Gastrocnemius medialis (tissue), 4 donors: Measurements from ENCODE around the gene C1QTNF1. TPM values are rescaled to one million over a fixed set of nuclear protein-coding genes. Genes with fewer than 3 reads are reported as not detected.

Experiments
- ATAC-seq, 2 donors: fragments of 150-250 bp; one replicate each; pipeline ENCODE4 v1.9.1; 2016
- DNase-seq, 2 donors: peaks; one replicate each; pipeline ENCODE4 v3.0.0-alpha.2; 2019
- H3K27ac ChIP-seq, 4 donors: fragments of 200-600 bp; sonication (generic); 1 replicate in 1 of 4; 2 replicates in 3 of 4; pipeline ENCODE4 v1.5.1; 2016 to 2018; ENCODE audit warnings: mild to moderate bottlenecking in 2 of 4, moderate library complexity in 1 of 4
- H3K27me3 ChIP-seq, 3 donors: fragments of 200-600 bp; sonication (generic) in 2 of 3; 1 replicate in 1 of 3; 2 replicates in 2 of 3; pipeline versions ENCODE4 v1.5.1 to v1.6.0; 2016 to 2019; ENCODE audit warnings: mild to moderate bottlenecking in 1 of 3, moderate library complexity in 1 of 3
- H3K36me3 ChIP-seq, 2 donors: fragments of 200-600 bp; sonication (generic) in 1 of 2; one replicate each; pipeline ENCODE4 v1.5.1; 2017 to 2018
- H3K4me1 ChIP-seq, 2 donors: fragments of 200-600 bp; sonication (generic) in 1 of 2; one replicate each; pipeline ENCODE4 v1.5.1; 2016 to 2017; ENCODE audit warnings: mild to moderate bottlenecking in 2 of 2
- H3K4me3 ChIP-seq, 4 donors: fragments of 200-600 bp; sonication (generic) in 3 of 4; 1 replicate in 1 of 4; 2 replicates in 3 of 4; pipeline ENCODE4 v1.5.1; 2016 to 2019; ENCODE audit warnings: mild to moderate bottlenecking in 2 of 4
- H3K9me3 ChIP-seq, 3 donors: fragments of 200-600 bp; sonication (generic) in 2 of 3; 1 replicate in 1 of 3; 2 replicates in 2 of 3; pipeline ENCODE4 v1.5.1; 2016 to 2019
- POLR2A ChIP-seq, 2 donors: fragments of 450-650 bp; IDR thresholded peaks; one replicate each; pipeline ENCODE4 v1.6.1; 2017; ENCODE audit warnings: antibody characterized with exemption in 2 of 2, mild to moderate bottlenecking in 2 of 2, moderate library complexity in 2 of 2
- in situ Hi-C, 4 donors: fragments of 200-750 bp; cut with MboI; loops; one replicate each; pipeline versions ENCODE4 v1.15.0 to v1.8.0; 2017; ENCODE audit warnings: low sequenced_read_pairs in 4 of 4
- intact Hi-C: fragments of 100-400 bp; cut with DNase I; formaldehyde crosslinking; loops from one replicate; pipeline ENCODE4 v1.15.1; 2023; ENCODE audit warnings: low total_unique reads
- total RNA-seq, 4 donors: library from RNA; depleted of rRNA; stranded (reverse); fragments of >200 nt; gene quantifications; one replicate each; pipeline versions ENCODE4 v1.1.0 to v1.2.3, GENCODE V29; 2016
- TF ChIP-seq, protein P1 (sequence below), 5 experiments: fragments of 450-650 bp in 3 of 5; fragments of 200-600 bp in 2 of 5; sonication (generic) in 2 of 5; IDR thresholded peaks in 4 of 5; conservative IDR thresholded peaks in 1 of 5; 1 replicate in 4 of 5; 2 replicates in 1 of 5; pipeline ENCODE4 v1.5.1; 2016 to 2019; ENCODE audit warnings: antibody characterized with exemption in 5 of 5, mild to moderate bottlenecking in 3 of 5, moderate library complexity in 3 of 5

Gene C1QTNF1
- total RNA-seq, 4 donors from 2014 or later, result 11.1 to 38.6 (median 21.2) TPM

DNA sequence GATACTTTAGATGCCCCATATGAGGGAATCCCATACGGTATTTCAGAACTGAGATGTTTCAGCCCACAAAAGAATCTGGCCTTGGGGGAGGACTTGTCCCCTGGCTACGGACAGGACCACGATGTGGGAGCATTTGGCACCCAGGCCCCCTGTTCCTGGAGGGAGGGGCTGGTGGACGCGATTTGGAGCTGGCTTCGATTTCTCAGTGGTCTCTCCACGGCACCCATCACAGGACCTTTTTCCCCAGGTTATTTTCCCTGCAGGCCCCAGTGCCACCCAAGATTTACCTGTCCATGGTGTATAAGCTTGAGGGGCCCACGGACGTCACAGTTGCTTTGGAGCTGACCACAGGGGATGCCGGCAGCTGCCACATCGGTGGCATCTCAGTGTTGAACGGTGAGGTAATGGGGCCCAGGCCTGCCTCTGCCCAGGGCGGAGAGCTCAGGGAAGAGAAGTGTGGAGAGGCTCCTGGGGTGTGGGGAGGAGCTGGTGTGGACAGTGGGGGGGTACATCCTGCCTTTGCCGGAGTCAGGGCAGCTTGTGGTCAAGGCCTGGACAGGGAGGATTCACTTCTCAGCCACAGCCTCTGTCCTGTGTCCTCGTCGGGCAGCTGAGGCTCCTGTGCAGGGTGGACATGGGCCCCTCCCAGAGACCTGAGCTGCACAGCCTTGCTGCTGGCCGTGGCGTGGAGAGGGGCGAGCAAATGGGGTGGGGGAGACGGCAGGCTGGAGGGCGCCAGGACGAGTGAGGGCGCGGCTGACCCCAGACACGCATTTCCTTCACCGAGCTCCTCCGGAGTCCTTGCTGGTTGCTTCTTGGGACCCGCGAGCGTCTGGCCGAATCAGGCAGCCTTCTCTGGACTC, 60.6 kb downstream of the C1QTNF1 start:
- H3K9me3 ChIP-seq, result no peaks in the 10 kb centered on the region
- H3K4me3 ChIP-seq, result no peak overlapping the region
- no peak for TF ChIP-seq POLR2A (IDR thresholded peaks at IDR 0.05)
- TF ChIP-seq, protein P1, sequence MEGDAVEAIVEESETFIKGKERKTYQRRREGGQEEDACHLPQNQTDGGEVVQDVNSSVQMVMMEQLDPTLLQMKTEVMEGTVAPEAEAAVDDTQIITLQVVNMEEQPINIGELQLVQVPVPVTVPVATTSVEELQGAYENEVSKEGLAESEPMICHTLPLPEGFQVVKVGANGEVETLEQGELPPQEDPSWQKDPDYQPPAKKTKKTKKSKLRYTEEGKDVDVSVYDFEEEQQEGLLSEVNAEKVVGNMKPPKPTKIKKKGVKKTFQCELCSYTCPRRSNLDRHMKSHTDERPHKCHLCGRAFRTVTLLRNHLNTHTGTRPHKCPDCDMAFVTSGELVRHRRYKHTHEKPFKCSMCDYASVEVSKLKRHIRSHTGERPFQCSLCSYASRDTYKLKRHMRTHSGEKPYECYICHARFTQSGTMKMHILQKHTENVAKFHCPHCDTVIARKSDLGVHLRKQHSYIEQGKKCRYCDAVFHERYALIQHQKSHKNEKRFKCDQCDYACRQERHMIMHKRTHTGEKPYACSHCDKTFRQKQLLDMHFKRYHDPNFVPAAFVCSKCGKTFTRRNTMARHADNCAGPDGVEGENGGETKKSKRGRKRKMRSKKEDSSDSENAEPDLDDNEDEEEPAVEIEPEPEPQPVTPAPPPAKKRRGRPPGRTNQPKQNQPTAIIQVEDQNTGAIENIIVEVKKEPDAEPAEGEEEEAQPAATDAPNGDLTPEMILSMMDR (IDR thresholded peaks at IDR 0.05 in 4 of 5, conservative IDR thresholded peaks at IDR 0.05 in 1 of 5), result no peak
- ATAC-seq (no peak), DNase-seq (no peak)
- peaks cover 0 to 66% of the 10 kb centered on the region in 2 donors for H3K36me3 ChIP-seq
- intact Hi-C loops, result no loop called here
- in situ Hi-C loops, result loop anchor here in 1 of 4 donors (5.0 kb wide), 1 partner anchor 37 kb away; no protein-coding TSS in a partner anchor
- H3K27me3 ChIP-seq, result no peaks in the 10 kb centered on the region
- no peak overlapping the region for H3K27ac ChIP-seq
- H3K4me1 ChIP-seq, result peaks cover 5 to 6% of the 10 kb centered on the region in 2 donors

DNA sequence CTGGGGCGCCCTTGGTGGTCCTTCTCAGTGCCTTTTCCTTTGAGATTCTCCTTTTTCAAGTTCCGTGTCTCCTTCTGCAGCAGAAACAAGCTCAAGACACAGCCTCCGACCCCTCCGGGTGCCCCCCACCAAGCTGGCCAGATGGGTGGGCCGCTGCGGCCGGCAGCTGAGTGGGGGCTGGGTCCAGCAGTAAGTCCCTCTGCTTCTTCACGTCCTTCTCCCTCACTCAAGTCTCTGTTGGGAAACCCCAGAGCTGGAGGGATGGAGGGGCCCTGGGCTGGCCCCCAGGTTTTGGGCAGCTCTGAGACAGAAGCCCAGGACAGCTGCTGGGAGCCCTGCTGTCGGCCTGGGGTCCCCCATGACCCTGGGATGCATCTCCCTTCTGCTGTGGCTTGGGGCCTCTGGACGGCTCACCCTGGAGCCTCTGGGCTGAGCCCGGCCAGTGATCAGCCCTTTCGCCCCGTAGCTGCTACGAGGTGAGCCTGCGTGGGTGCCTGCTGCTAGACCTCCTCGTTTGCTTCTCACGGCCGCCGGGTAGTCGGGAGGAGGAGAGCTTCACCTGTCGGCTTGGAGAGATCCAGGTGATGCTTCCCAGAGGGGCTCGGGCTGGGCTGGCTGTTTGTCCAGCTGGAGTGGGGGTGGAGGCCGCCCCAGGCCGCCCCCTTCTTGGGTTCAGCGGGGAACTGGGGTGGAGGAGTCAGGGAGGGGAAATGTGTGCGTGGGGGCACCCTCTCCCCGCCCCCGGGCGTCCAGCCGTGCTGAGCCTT, 61.4 kb downstream of the C1QTNF1 start:
- H3K27ac ChIP-seq, result no peak overlapping the region
- peaks cover 0 to 59% of the 10 kb centered on the region in 2 donors for H3K36me3 ChIP-seq
- no peaks in the 10 kb centered on the region for H3K27me3 ChIP-seq
- ATAC-seq (no peak), DNase-seq (no peak)
- no peak for TF ChIP-seq POLR2A (IDR thresholded peaks at IDR 0.05)
- TF ChIP-seq, protein P1 (IDR thresholded peaks at IDR 0.05 in 4 of 5, conservative IDR thresholded peaks at IDR 0.05 in 1 of 5), result no peak
- no peak overlapping the region for H3K4me3 ChIP-seq
- intact Hi-C loops, result no loop called here
- peaks cover 8 to 9% of the 10 kb centered on the region in 2 donors for H3K4me1 ChIP-seq
- in situ Hi-C loops, result no loop called here
- H3K9me3 ChIP-seq, result no peaks in the 10 kb centered on the region

DNA sequence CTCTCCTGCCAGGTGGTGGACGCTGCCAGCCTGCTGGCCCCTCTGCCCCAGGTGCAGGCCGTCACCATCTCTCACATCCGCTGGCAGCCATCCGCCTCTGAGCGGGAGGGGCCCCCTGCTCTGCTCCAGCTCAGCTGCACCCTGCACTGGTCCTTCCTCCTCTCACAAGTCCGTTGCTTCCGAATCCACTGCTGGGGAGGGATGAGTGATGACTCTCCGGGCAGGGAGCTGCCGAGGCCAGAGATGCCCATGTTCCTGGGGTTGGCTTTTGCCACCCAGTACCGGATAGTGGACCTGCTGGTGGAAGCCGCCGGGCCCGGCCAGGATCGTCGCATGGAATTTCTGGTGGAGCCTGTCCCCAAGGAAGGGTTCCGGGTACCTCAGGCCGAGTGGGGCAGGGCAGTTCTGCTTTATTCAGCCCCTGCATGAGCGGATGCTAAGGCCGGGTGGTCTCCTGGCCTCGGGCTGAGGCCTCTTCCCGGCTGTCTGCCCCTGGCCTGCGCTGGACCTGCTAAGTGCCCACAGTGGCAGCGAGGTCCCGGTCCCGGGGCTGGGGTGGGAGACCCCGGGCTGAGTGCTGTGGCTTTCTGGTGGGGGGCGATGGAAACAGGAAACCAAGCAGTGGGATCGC, 62.1 kb downstream of the C1QTNF1 start:
- TF ChIP-seq, protein P1 (IDR thresholded peaks at IDR 0.05 in 4 of 5, conservative IDR thresholded peaks at IDR 0.05 in 1 of 5), result no peak
- TF ChIP-seq POLR2A (IDR thresholded peaks at IDR 0.05), result no peak
- in situ Hi-C loops, result no loop called here
- H3K27ac ChIP-seq, result no peak overlapping the region
- ATAC-seq, result no peak
- peaks cover 10 to 13% of the 10 kb centered on the region in 2 donors for H3K4me1 ChIP-seq
- peaks cover 0 to 4% (median 0%) of the 10 kb centered on the region in 3 donors for H3K27me3 ChIP-seq
- no peaks in the 10 kb centered on the region for H3K9me3 ChIP-seq
- H3K36me3 ChIP-seq, result peaks cover 0 to 52% of the 10 kb centered on the region in 2 donors
- H3K4me3 ChIP-seq, result no peak overlapping the region
- intact Hi-C loops, result no loop called here
- DNase-seq, result no peak

DNA sequence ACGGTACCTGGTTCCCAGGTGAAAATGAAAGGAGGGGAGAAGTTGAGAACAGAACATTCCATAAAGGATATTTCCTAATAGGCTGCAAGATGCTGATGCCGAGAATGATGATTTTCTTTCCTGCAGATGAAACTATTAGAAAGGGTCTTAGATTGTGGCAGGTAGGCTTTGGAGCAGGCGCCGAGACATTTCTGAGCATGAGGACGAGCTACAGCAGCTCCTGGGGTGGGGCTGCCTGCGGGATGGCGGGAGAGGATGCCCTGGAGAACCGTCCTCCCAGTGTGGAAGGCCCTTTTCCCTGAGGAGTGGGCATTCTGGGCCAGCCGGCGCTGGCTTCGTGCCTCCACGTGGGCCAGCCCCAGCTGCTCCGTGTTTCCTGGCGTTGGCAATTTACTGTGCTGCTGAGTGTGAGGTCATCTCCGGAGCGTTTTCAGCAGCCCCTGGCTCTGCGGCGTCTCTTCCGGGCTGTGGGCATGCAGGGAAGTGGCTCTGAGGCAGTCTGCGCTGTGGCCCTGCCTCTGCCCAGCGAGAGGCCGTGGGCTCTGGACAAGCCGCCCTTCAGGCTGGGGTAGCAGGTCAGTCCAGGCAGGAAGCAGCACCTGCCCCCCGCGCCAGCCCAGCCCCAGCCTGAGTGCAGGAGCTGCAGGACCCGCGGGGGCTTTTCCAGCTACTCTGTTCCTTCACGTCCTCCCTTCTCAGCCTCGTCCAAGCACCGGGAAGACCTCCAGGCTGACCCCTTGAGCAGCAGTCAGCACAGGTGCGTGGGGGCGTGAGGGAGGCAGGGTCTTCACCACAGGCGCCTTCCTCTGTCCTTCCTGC, 62.8 kb downstream of the C1QTNF1 start:
- peaks cover 0 to 11% (median 1%) of the 10 kb centered on the region in 3 donors for H3K27me3 ChIP-seq
- in situ Hi-C loops, result no loop called here
- H3K4me3 ChIP-seq, result no peak overlapping the region
- H3K36me3 ChIP-seq, result peaks cover 0 to 49% of the 10 kb centered on the region in 2 donors
- H3K27ac ChIP-seq, result no peak overlapping the region
- H3K9me3 ChIP-seq, result no peaks in the 10 kb centered on the region
- TF ChIP-seq, protein P1 (IDR thresholded peaks at IDR 0.05 in 4 of 5, conservative IDR thresholded peaks at IDR 0.05 in 1 of 5), result no peak
- TF ChIP-seq POLR2A (IDR thresholded peaks at IDR 0.05), result no peak
- H3K4me1 ChIP-seq, result peaks cover 10 to 13% of the 10 kb centered on the region in 2 donors
- intact Hi-C loops, result loop anchor here (1.0 kb wide), 2 partner anchors 22 to 306 kb away; no protein-coding TSS in a partner anchor
- ATAC-seq (no peak), DNase-seq (no peak)
